ENCODE measurements around the gene OR9Q1.

GRCh38 chr11:58125469-58125868, 101.8 kb downstream of the OR9Q1 start, which contains the start of gene OR9I1:
- no peak for TF ChIP-seq POLR2A (IDR thresholded peaks at IDR 0.05)
- no peak for TF ChIP-seq CTCF (IDR thresholded peaks at IDR 0.05)

Measured in esophagus squamous epithelium (tissue), 4 donors.